Duodenal mucosa (tissue), 2 donors: ENCODE results near the gene RGS4.

Source experiments
- H3K27ac ChIP-seq: one replicate; pipeline ENCODE4 v1.7.0; 2013; ENCODE audit warnings: low read depth, low read length
- H3K27me3 ChIP-seq, 2 donors: one replicate each; pipeline ENCODE4 v1.7.0; 2013; ENCODE audit warnings: low read length in 2 of 2, control low read depth in 1 of 2; ENCODE audit not compliant: insufficient read depth in 2 of 2, control insufficient read depth in 1 of 2
- H3K36me3 ChIP-seq, 2 donors: one replicate each; pipeline ENCODE4 v1.7.0; 2013; ENCODE audit warnings: low read length in 2 of 2, control low read depth in 1 of 2; ENCODE audit not compliant: insufficient read depth in 2 of 2, control insufficient read depth in 1 of 2
- H3K4me1 ChIP-seq, 2 donors: one replicate each; pipeline ENCODE4 v1.7.0; 2013; ENCODE audit warnings: low read length in 2 of 2, control low read depth in 1 of 2; ENCODE audit not compliant: insufficient read depth in 2 of 2, control insufficient read depth in 1 of 2
- H3K4me3 ChIP-seq, 2 donors: one replicate each; pipeline ENCODE4 v1.7.0; 2013; ENCODE audit warnings: low read length in 2 of 2, low read depth in 1 of 2
- H3K9ac ChIP-seq, 2 donors: one replicate each; pipeline ENCODE4 v1.7.0; 2013; ENCODE audit warnings: low read length in 2 of 2, low read depth in 1 of 2
- H3K9me3 ChIP-seq, 2 donors: one replicate each; pipeline ENCODE4 v1.7.0; 2013; ENCODE audit warnings: low read length in 2 of 2, control low read depth in 1 of 2; ENCODE audit not compliant: control insufficient read depth in 1 of 2

RGS4 gene

GRCh38 chr1:163094589-163094988, 25.4 kb downstream of the RGS4 start:
- Histone ChIP-seq H3K36me3 (no peaks in the 10 kb centered on the region), H3K4me1 (no peaks in the 10 kb centered on the region), H3K4me3 (no peak overlapping the region), H3K27me3 (no peaks in the 10 kb centered on the region), H3K9ac (no peak overlapping the region), H3K9me3 (no peaks in the 10 kb centered on the region), H3K27ac (no peak overlapping the region)

GRCh38 chr1:163095213-163095612, 26.1 kb downstream of the RGS4 start:
- Histone ChIP-seq H3K4me1 (no peaks in the 10 kb centered on the region), H3K27ac (no peak overlapping the region), H3K4me3 (no peak overlapping the region), H3K9ac (no peak overlapping the region), H3K36me3 (no peaks in the 10 kb centered on the region), H3K9me3 (no peaks in the 10 kb centered on the region), H3K27me3 (no peaks in the 10 kb centered on the region)

DNA sequence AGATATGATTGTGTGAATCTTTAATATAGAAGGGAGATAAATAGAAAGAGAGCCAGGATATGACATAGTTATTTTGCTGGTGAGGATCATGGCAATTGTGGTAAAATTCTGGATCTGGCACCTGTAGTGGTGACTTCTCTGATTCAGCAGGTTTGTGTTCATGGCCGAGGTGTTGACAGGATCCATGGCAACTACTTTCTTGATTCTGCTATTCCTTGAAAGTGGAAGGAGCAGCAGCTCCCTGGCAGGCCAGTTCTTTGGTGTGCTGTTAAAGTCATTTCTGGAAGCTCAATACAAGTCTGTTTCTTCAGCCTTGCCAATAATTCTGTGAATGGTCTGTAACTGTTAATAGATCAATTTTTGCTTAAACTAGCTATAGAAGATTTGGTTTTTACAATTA, 33.4 kb downstream of the RGS4 start:
- no peaks in the 10 kb centered on the region for H3K36me3 ChIP-seq
- no peaks in the 10 kb centered on the region for H3K9me3 ChIP-seq
- H3K4me1 ChIP-seq = no peaks in the 10 kb centered on the region
- H3K4me3 ChIP-seq = no peak overlapping the region
- H3K9ac ChIP-seq = no peak overlapping the region
- no peaks in the 10 kb centered on the region for H3K27me3 ChIP-seq
- no peak overlapping the region for H3K27ac ChIP-seq

DNA sequence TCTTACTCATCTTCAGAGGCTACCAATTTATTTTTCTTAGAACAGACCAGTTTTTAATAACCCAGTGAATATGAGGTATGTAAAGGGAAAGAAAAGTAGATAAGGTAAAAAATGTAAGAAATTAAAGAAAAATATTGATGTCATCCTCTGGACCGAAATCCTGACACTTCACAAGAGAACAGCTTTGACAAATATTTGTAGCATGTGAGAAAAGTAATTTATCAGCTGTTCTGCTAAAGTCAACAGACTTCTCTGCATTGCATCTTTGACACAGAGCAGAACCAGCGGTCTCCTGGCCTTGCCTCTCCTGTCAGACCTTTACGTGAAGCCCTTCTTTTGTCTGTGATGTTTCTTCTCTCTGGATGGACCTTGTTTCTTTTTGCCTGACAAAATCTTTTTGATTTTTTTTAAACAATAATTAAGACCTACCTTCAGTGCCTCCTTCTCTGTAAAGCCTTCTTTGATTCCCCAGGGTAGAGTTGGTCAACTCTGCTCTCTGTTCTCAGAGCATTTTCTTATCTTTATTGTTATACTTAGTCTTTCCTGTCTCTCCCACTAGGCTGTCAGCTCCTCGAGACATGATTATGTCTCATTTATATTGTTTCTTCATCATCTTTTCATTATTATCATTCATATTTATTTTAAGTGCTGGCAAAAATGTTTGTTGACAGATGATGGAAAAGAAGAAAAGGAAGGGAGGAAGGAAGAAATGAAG, 35.4 kb downstream of the RGS4 start:
- no peaks in the 10 kb centered on the region for H3K36me3 ChIP-seq
- H3K4me3 ChIP-seq = no peak overlapping the region
- no peaks in the 10 kb centered on the region for H3K27me3 ChIP-seq
- no peaks in the 10 kb centered on the region for H3K9me3 ChIP-seq
- no peak overlapping the region for H3K9ac ChIP-seq
- no peak overlapping the region for H3K27ac ChIP-seq
- H3K4me1 ChIP-seq = no peaks in the 10 kb centered on the region

DNA sequence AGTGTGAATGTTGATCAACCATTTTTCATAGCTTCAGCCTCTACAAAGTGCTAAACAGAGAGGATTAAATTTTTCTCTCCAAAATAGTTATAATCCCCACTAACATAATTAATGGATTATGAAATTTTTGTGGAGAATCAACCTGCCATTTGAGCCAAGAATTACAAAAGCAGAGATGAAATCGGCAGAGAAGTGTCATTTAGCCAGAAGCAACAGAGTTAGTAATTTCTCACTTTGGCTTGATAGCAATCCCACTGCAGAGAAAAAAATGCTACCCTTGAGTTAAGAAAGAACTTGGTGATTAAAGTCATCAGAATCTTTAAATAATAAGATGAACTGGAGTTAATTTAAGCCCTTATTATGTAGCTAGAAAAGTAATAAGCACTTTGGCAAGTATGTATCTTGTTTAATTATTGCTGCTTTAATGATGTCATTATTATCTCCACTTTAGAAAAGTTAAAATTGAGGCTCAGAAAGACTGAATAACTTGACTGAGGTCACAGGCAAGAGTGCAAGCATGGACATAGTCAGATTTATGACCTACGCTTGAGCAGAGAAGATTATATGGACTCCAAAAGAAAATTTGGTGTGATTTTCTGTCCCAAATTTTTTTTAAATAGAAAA, 37.3 kb downstream of the RGS4 start:
- H3K27me3 ChIP-seq = no peaks in the 10 kb centered on the region
- H3K27ac ChIP-seq = no peak overlapping the region
- H3K9ac ChIP-seq = no peak overlapping the region
- no peak overlapping the region for H3K4me3 ChIP-seq
- no peaks in the 10 kb centered on the region for H3K4me1 ChIP-seq
- H3K9me3 ChIP-seq = no peaks in the 10 kb centered on the region
- no peaks in the 10 kb centered on the region for H3K36me3 ChIP-seq

DNA sequence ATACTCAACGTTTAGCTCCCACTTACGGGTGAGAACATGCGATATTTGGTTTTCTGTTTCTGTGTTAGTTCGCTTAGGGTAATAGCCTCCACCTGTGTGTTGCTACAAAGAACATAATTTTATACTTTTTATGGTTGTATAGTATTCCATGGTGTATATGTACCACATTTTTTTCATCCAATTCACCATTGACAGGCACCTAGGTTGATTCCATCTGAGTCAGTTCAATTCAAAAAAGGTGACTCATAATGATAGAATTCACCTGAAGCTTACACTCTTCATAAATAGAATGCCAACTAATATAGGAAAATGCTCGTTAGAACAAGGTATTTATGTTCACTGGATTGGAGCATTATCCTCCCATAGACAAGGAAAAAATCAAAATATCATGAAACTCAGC, 38.5 kb downstream of the RGS4 start:
- Histone ChIP-seq H3K27me3 (no peaks in the 10 kb centered on the region), H3K4me3 (no peak overlapping the region), H3K9me3 (no peaks in the 10 kb centered on the region), H3K4me1 (no peaks in the 10 kb centered on the region), H3K27ac (no peak overlapping the region), H3K9ac (no peak overlapping the region), H3K36me3 (no peaks in the 10 kb centered on the region)

DNA sequence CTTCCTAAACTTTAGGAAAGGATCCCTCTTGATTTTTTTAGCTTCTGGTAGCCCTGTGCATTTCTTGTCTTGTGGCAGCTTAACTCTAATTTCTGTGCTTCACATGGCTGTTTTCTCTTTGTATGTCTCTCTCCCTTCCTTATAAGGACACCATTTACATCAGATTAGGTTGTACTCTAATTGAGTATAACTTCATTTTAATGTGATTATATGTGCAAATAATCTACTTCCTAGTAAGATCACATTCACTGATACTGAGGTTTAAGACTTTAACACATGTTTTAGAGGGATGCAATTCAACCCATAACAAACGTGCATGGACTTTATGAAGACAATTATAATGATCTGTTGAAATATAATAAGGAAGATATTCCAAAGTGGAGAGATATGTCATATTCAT, 46.7 kb downstream of the RGS4 start:
- Histone ChIP-seq H3K9me3 (no peaks in the 10 kb centered on the region), H3K4me1 (no peaks in the 10 kb centered on the region), H3K27me3 (no peaks in the 10 kb centered on the region), H3K36me3 (no peaks in the 10 kb centered on the region), H3K9ac (no peak overlapping the region), H3K4me3 (no peak overlapping the region), H3K27ac (no peak overlapping the region)

- H3K9me3 ChIP-seq = no peaks in the 10 kb centered on the region
- H3K4me3 ChIP-seq = no peak overlapping the region
Observed at GRCh38 chr1:163119707-163120106, 50.5 kb downstream of the RGS4 start.

GRCh38 chr1:163120372-163120771, 51.2 kb downstream of the RGS4 start:
- Histone ChIP-seq H3K4me3 (no peak overlapping the region), H3K27me3 (no peaks in the 10 kb centered on the region), H3K27ac (no peak overlapping the region), H3K4me1 (no peaks in the 10 kb centered on the region), H3K9me3 (no peaks in the 10 kb centered on the region), H3K36me3 (no peaks in the 10 kb centered on the region), H3K9ac (no peak overlapping the region)

More at GRCh38 chr1:163119707-163120106, 50.5 kb downstream of the RGS4 start:
- Histone ChIP-seq H3K27me3 (no peaks in the 10 kb centered on the region), H3K36me3 (no peaks in the 10 kb centered on the region), H3K4me1 (no peaks in the 10 kb centered on the region), H3K9ac (no peak overlapping the region), H3K27ac (no peak overlapping the region)

- no peak overlapping the region for H3K27ac ChIP-seq
- H3K9me3 ChIP-seq = no peaks in the 10 kb centered on the region
- no peaks in the 10 kb centered on the region for H3K36me3 ChIP-seq
- H3K4me3 ChIP-seq = no peak overlapping the region
- no peaks in the 10 kb centered on the region for H3K27me3 ChIP-seq
- no peaks in the 10 kb centered on the region for H3K4me1 ChIP-seq
- H3K9ac ChIP-seq = no peak overlapping the region
Observed at GRCh38 chr1:163124812-163125211, 55.7 kb downstream of the RGS4 start.
